WTC11 (cell line): ENCODE data around the gene CXCL16. TPM values are rescaled to one million over a fixed set of nuclear protein-coding genes. Genes with fewer than 3 reads are reported as not detected.

Experiments
- ATF6 ChIP-seq: sonication (generic); formaldehyde crosslinking; IDR thresholded peaks from 2 replicates; pipeline ENCODE4 v1.8.1; 2023; ENCODE audit warnings: mild to moderate bottlenecking, missing genetic modification reagents
- CTCF ChIP-seq: fragments of 200-600 bp; IDR thresholded peaks from 2 replicates; pipeline ENCODE4 v1.8.0; 2022; ENCODE audit warnings: antibody characterized with exemption
- E2F4 ChIP-seq: sonication (generic); formaldehyde crosslinking; IDR thresholded peaks from 2 replicates; pipeline ENCODE4 v1.8.1; 2022; ENCODE audit warnings: low read depth, mild to moderate bottlenecking, moderate library complexity, missing genetic modification reagents, borderline replicate concordance
- ESRRA ChIP-seq: sonication (generic); formaldehyde crosslinking; IDR thresholded peaks from 2 replicates; pipeline ENCODE4 v1.8.1; 2022; ENCODE audit warnings: mild to moderate bottlenecking, missing genetic modification reagents, borderline replicate concordance
- KAT7 ChIP-seq: sonication (generic); formaldehyde crosslinking; IDR thresholded peaks from 2 replicates; pipeline ENCODE4 v1.8.1; 2023; ENCODE audit warnings: missing genetic modification reagents, mild to moderate bottlenecking, borderline replicate concordance
- NFATC4 ChIP-seq: fragments of 250-450 bp; sonication (Bioruptor Pico); IDR thresholded peaks from 2 replicates; pipeline ENCODE4 v1.9.0; 2021; ENCODE audit warnings: mild to moderate bottlenecking
- NFYB ChIP-seq: sonication (generic); formaldehyde crosslinking; conservative IDR thresholded peaks from 2 replicates; pipeline ENCODE4 v1.8.0; 2022; ENCODE audit warnings: low read depth, missing genetic modification reagents
- OVOL2 ChIP-seq: fragments of 250-450 bp; sonication (Bioruptor Pico); IDR thresholded peaks from 2 replicates; pipeline ENCODE4 v1.9.0; 2021; ENCODE audit warnings: mild to moderate bottlenecking, borderline replicate concordance
- PRRX2 ChIP-seq: fragments of 250-450 bp; sonication (Bioruptor Pico); IDR thresholded peaks from 2 replicates; pipeline ENCODE4 v1.8.0; 2021; ENCODE audit warnings: mild to moderate bottlenecking
- SP1 ChIP-seq: sonication (generic); formaldehyde crosslinking; conservative IDR thresholded peaks from 2 replicates; pipeline ENCODE4 v1.8.1; 2022; ENCODE audit warnings: missing genetic modification reagents
- TEAD1 ChIP-seq: sonication (generic); formaldehyde crosslinking; IDR thresholded peaks from 2 replicates; pipeline ENCODE4 v1.8.0; 2022; ENCODE audit warnings: mild to moderate bottlenecking, missing genetic modification reagents
- ZNF138 ChIP-seq: sonication (generic); formaldehyde crosslinking; conservative IDR thresholded peaks from 2 replicates; pipeline ENCODE4 v1.8.1; 2022; ENCODE audit warnings: mild to moderate bottlenecking, moderate library complexity, missing genetic modification reagents
- ZNF281 ChIP-seq: sonication (generic); formaldehyde crosslinking; IDR thresholded peaks from 2 replicates; pipeline ENCODE4 v1.8.0; 2023; ENCODE audit warnings: mild to moderate bottlenecking, missing genetic modification reagents
- ZNF423 ChIP-seq: fragments of 250-450 bp; sonication (Bioruptor Pico); IDR thresholded peaks from 2 replicates; pipeline ENCODE4 v2.1.2; 2022; ENCODE audit warnings: mild to moderate bottlenecking, moderate library complexity
- total RNA-seq: library from RNA; stranded (reverse); gene quantifications from 3 replicates; pipeline ENCODE4 v1.2.3, GENCODE V29; 2021
- TF ChIP-seq, protein P1 (sequence below): sonication (generic); formaldehyde crosslinking; IDR thresholded peaks from 2 replicates; pipeline ENCODE4 v1.8.1; 2023; ENCODE audit warnings: mild to moderate bottlenecking, missing genetic modification reagents, moderate library complexity
- TF ChIP-seq, protein P2 (sequence below): sonication (generic); formaldehyde crosslinking; IDR thresholded peaks from 2 replicates; pipeline ENCODE4 v1.8.0; 2023; ENCODE audit warnings: missing genetic modification reagents, mild to moderate bottlenecking, borderline replicate concordance
- TF ChIP-seq, protein P3 (sequence below): sonication (generic); formaldehyde crosslinking; IDR thresholded peaks from 2 replicates; pipeline ENCODE4 v1.8.0; 2022; ENCODE audit warnings: mild to moderate bottlenecking, missing genetic modification reagents
- TF ChIP-seq, protein P4 (sequence below): fragments of 250-450 bp; sonication (Bioruptor Pico); IDR thresholded peaks from 2 replicates; pipeline ENCODE4 v1.9.0; 2021; ENCODE audit warnings: mild to moderate bottlenecking
- TF ChIP-seq, protein P5 (sequence below): sonication (generic); formaldehyde crosslinking; IDR thresholded peaks from 2 replicates; pipeline ENCODE4 v1.8.1; 2022; ENCODE audit warnings: mild to moderate bottlenecking, moderate library complexity, missing genetic modification reagents
- TF ChIP-seq, protein P6 (sequence below): sonication (generic); formaldehyde crosslinking; IDR thresholded peaks from 2 replicates; pipeline ENCODE4 v1.8.1; 2022; ENCODE audit warnings: low read depth, missing genetic modification reagents, borderline replicate concordance

The CXCL16 gene
- total RNA-seq, 1 experiment from 2014 or later: 3.8 TPM

DNA sequence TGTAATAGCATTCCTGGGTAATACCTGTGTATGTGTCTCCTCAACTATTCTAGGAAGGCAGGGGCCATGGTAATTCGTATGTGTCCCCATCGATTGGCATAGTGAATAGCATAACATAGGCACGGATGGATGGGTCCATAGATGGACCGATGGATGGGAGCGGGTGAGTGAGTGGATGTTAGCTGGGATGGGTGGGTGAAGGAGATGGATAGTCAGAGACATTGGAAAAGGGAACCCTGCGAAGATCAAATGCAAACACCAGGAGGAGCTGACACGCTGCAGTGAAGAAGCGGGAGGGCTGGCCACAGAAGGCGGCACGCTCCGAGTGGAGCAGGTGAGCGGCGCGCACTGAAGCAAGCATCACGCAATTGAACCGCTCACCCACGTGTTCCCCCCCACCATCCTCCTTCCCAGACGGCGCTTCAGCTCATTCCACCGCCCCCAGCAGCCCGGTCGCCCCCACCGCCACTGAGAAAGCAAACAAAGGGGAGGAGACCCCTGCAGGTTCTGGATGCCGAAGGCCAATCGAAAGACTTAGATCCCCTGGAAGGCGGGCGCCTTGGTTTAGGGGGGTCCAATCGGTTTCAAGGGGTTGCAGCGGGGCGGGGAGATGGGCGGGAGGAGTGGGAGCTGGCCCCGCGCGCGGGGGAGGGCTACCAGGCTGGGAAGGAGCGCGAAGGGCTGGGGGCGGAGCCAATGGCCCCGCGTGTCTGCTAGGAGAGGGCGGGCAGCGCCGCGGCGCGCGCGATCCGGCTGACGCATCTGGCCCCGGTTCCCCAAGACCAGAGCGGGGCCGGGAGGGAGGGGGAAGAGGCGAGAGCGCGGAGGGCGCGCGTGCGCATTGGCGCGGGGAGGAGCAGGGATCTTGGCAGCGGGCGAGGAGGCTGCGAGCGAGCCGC is 29.7 kb downstream of the CXCL16 start, which contains the start of gene ARRB2 (continued):
- no peak for TF ChIP-seq CTCF
- no peak for TF ChIP-seq ESRRA (CRISPR knock-in tag)
- no peak for TF ChIP-seq NFATC4 (CRISPR knock-in tag)
- TF ChIP-seq, protein P1, sequence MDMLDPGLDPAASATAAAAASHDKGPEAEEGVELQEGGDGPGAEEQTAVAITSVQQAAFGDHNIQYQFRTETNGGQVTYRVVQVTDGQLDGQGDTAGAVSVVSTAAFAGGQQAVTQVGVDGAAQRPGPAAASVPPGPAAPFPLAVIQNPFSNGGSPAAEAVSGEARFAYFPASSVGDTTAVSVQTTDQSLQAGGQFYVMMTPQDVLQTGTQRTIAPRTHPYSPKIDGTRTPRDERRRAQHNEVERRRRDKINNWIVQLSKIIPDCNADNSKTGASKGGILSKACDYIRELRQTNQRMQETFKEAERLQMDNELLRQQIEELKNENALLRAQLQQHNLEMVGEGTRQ (CRISPR knock-in tag): peak; percentile 47; the same call in 1 of the 2 replicates
- TF ChIP-seq, protein P2, sequence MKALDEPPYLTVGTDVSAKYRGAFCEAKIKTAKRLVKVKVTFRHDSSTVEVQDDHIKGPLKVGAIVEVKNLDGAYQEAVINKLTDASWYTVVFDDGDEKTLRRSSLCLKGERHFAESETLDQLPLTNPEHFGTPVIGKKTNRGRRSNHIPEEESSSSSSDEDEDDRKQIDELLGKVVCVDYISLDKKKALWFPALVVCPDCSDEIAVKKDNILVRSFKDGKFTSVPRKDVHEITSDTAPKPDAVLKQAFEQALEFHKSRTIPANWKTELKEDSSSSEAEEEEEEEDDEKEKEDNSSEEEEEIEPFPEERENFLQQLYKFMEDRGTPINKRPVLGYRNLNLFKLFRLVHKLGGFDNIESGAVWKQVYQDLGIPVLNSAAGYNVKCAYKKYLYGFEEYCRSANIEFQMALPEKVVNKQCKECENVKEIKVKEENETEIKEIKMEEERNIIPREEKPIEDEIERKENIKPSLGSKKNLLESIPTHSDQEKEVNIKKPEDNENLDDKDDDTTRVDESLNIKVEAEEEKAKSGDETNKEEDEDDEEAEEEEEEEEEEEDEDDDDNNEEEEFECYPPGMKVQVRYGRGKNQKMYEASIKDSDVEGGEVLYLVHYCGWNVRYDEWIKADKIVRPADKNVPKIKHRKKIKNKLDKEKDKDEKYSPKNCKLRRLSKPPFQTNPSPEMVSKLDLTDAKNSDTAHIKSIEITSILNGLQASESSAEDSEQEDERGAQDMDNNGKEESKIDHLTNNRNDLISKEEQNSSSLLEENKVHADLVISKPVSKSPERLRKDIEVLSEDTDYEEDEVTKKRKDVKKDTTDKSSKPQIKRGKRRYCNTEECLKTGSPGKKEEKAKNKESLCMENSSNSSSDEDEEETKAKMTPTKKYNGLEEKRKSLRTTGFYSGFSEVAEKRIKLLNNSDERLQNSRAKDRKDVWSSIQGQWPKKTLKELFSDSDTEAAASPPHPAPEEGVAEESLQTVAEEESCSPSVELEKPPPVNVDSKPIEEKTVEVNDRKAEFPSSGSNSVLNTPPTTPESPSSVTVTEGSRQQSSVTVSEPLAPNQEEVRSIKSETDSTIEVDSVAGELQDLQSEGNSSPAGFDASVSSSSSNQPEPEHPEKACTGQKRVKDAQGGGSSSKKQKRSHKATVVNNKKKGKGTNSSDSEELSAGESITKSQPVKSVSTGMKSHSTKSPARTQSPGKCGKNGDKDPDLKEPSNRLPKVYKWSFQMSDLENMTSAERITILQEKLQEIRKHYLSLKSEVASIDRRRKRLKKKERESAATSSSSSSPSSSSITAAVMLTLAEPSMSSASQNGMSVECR (CRISPR knock-in tag): no peak
- no peak for TF ChIP-seq ATF6 (CRISPR knock-in tag)
- TF ChIP-seq NFYB: peak; percentile 78
- no peak for TF ChIP-seq ZNF423 (CRISPR knock-in tag)
- no peak for TF ChIP-seq ZNF281 (CRISPR knock-in tag)
- TF ChIP-seq, protein P3, sequence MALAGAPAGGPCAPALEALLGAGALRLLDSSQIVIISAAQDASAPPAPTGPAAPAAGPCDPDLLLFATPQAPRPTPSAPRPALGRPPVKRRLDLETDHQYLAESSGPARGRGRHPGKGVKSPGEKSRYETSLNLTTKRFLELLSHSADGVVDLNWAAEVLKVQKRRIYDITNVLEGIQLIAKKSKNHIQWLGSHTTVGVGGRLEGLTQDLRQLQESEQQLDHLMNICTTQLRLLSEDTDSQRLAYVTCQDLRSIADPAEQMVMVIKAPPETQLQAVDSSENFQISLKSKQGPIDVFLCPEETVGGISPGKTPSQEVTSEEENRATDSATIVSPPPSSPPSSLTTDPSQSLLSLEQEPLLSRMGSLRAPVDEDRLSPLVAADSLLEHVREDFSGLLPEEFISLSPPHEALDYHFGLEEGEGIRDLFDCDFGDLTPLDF: no peak
- TF ChIP-seq, protein P4, sequence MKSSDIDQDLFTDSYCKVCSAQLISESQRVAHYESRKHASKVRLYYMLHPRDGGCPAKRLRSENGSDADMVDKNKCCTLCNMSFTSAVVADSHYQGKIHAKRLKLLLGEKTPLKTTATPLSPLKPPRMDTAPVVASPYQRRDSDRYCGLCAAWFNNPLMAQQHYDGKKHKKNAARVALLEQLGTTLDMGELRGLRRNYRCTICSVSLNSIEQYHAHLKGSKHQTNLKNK: no peak
- TF ChIP-seq PRRX2 (CRISPR knock-in tag): no peak
- no peak for TF ChIP-seq KAT7 (CRISPR knock-in tag)
- no peak for TF ChIP-seq OVOL2 (CRISPR knock-in tag)
- peak; percentile 83 for TF ChIP-seq SP1 (CRISPR knock-in tag)
- TF ChIP-seq TEAD1 (CRISPR knock-in tag): no peak
- TF ChIP-seq, protein P5, sequence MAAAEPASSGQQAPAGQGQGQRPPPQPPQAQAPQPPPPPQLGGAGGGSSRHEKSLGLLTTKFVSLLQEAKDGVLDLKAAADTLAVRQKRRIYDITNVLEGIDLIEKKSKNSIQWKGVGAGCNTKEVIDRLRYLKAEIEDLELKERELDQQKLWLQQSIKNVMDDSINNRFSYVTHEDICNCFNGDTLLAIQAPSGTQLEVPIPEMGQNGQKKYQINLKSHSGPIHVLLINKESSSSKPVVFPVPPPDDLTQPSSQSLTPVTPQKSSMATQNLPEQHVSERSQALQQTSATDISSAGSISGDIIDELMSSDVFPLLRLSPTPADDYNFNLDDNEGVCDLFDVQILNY: peak; percentile 87; the same call in 1 of the 2 replicates
- no peak for TF ChIP-seq E2F4
- TF ChIP-seq, protein P6, sequence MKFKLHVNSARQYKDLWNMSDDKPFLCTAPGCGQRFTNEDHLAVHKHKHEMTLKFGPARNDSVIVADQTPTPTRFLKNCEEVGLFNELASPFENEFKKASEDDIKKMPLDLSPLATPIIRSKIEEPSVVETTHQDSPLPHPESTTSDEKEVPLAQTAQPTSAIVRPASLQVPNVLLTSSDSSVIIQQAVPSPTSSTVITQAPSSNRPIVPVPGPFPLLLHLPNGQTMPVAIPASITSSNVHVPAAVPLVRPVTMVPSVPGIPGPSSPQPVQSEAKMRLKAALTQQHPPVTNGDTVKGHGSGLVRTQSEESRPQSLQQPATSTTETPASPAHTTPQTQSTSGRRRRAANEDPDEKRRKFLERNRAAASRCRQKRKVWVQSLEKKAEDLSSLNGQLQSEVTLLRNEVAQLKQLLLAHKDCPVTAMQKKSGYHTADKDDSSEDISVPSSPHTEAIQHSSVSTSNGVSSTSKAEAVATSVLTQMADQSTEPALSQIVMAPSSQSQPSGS (CRISPR knock-in tag): no peak
- no peak for TF ChIP-seq ZNF138 (CRISPR knock-in tag)
